NCI-H2107 treated with DMSO at 0.1 percent for 48 hours (cell line): ENCODE results near the gene HCFC2.

Source experiments
- DNase-seq: peaks from one replicate; lab custom pipeline; 2025; ENCODE audit not compliant: unreplicated experiment; lab: John Stamatoyannopoulos, UW

Gene HCFC2

DNA sequence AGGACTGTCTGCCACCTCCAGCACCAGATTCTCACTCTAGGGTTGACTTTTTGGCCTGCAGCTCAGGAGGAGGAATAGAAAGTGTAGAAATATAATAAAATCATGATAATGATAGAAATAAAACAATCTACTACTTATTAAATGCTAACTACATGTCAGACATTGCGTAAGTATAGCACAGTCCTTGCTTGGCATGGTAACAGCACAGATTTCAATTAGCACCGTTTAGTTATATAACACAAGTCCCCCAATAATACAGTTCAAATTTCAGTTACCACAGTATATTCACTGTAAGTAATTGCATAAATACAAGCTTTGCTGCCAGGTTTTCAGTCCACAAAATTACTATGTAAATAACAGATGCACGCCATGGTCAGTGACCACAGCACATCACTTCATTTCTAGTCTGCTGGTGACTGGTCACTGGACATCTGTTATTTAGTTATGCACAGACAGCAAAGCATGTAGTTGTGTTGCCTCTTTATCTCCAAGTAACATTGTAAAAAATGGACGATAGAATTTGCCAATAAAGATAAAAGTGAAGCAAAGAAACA lies 7.8 kb upstream of the HCFC2 start:
- DNase-seq = no peak

DNA sequence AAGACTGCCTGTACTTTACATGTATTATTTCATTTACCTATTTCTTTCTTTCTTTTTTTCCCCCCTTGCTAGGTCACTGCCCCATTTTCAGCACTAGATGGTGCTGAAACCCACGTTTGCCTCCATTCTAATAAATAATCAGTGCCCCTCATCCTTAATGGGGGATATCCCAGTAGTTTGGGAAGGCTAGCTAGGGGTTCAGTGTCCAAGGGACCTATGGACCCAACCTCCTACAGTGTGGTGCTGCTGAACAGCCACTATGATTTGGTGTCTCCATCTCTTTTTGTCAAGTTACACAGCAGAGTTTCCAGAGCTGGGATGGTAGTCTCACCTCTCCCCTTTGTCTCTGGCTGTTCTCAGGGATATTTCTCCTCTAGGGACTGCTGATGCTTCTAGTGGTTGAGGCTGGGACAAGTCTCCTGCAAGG lies 6.5 kb upstream of the HCFC2 start:
- peak; percentile 39 for DNase-seq

DNA sequence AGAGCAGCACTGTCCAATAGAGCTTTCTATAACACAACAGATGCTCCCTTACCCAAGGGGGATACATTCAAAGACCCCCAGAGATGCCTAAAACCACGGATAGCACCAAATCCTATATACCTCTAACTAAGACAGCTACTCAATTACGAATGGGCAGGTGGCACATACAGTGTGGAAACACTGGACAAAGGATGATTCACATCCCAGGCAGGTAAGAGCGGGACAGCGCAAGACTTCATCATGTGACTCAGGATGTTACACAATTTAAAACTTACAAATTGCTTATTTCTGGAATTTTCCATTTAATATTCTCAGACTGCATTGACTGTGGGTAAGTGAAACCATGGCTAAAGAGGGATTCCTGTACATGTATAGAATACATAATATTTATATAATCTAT lies 5.5 kb upstream of the HCFC2 start:
- DNase-seq = no peak

DNA sequence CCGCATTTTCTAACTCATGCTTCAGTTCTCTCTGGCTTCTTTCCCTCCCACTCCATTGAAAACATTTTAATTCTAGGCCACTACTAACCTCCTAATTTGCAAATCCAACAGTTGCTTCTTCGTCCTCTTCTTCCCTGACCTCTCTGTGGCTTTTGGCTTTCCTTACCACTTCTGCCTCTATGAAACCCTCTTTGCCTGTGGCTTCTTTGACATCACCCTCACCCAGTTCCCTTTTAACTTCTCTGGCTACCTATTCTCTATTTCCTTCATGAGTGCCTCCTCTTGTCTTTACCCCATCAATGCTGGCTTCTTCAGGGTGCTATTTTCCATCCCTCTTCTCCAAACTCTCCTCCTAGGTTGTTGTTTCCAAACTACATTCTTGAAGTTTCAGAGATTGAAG lies 4.4 kb upstream of the HCFC2 start:
- DNase-seq = no peak

DNA sequence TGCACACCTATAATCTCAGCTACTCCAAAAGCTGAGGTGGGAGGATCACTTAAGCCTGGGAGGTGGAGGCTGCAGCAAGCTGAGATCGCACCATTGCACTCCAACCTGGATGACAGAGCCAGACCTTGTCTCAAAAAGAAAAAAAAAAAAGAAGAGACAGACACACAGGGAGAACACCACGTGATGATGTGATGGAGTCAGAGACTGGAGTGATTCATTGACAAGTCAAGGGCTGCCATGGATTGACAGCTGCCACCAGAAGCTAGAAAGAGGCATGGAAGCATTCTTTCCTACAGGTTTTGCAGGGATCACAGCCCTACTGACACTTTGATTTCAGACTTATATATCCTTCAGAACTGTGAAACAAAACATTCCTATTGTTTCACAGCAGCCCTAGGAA lies 3.5 kb upstream of the HCFC2 start:
- DNase-seq = no peak

DNA sequence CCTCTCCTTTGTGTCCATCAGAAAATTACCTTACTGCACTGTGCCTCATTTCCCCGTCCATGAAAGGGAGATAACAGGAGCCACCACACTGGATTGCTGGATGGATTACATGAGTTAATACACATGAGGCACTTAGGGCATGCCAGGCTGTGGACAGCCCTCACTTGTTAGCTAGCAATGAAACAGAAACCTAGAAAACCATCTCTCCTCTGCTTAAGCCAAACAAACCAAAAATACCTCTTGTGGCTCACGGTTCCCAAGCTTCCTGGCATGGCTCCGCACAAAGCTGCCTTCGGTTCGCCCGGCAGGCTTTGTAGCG lies 660 bp upstream of the HCFC2 start:
- DNase-seq = peak; percentile 32

DNA sequence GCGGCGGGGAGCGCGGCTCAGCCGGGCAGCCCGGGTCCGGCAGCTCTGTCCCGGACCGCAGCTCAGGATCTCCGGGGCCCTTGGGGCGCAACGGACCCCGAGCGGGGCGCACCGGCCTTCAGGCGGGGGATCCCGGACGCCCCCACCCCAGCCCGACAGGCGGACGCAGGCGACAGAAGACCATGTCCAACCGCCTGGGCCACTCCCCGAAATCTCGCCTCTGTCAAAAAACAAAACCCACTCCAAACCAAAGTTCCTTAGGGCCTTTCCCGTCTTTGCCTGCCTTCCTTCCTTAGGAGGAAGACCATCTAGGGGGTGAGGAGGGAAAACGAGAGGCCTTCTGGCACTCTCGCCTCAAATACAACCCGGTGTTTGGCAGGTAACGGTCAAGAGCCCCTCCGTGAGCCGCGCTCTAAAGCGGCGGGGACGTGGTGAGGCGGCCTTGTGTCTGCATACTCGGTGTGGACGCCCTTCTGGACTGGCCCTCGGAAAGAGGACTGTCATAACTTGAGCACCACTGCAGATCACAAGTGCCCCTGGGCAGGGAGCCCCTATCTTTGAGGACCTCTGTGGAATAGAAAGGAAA lies 604 bp downstream of the HCFC2 start:
- no peak for DNase-seq

DNA sequence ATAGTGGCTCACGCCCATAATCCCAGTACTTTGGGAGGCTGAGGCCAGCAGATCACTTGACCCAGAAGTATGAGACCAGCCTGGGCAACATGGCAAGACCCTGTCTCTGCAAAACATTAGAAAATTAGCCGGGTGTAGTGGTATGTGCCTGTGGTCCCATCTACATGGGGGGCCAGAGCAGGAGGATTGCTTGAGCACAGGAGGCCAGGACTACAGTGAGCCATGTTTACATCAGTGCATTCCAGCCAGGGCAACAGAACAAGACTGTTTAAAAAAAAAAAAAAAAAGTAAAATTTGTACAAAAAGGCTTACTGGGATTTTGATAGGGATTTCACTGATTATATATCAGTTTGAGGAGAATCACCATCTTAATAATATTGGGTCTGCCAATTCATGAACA lies 7.8 kb downstream of the HCFC2 start:
- no peak for DNase-seq

DNA sequence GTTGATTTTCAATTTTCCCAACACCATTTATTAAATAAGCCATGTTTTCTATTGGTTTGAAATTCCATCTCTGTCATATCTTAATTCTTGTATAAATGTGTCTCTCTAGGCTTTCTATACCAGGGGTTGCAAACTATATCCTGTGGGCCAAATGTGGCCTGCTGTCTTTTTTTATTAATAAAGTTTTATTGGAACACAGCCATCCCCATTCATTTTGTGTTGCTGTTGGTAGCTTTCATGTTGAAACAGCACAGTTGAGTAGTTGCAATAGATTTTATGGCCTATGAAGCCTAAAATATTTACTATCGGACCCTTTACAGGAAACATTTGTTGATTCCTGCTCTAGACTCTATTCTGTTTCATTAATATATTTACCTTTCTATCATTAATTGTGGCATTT lies 9.4 kb downstream of the HCFC2 start:
- no peak for DNase-seq

DNA sequence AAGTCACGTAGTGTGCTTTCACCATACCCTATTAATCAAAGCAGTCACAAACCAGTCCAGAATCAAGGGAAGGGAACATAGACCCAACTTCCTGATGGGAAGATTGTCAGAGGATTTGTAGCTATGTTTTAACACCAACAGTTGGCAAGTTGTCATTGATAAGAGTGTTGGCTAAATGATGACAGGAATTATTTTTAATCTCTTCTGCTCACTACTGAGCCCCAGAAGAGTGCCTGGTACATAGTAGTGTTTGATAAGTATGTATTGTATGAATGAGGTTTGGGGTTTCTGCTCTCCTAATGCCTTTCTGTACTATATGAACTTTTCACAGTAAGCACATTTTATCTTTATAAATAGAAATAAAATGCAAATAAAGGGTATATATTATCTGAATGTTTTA lies 14.7 kb downstream of the HCFC2 start:
- DNase-seq = no peak

DNA sequence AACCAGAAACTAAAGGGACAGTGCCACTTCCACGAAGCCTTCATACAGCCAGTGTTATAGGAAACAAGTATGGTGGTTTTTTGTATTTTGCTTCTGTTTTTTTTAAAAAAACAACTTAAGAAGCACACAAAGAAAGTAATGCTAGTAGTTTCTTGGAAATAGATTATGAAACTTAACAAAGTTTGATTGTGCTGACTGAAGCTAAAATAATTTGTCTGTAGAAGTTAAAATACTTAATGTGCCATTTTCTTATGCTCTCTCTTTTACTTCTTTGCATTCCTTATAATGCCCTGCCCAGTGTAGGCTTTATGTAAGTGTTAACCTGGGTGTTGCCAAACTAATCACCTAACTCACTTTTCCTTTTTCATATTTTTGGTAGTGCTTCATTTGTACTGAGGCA lies 16.4 kb downstream of the HCFC2 start:
- DNase-seq = no peak

DNA sequence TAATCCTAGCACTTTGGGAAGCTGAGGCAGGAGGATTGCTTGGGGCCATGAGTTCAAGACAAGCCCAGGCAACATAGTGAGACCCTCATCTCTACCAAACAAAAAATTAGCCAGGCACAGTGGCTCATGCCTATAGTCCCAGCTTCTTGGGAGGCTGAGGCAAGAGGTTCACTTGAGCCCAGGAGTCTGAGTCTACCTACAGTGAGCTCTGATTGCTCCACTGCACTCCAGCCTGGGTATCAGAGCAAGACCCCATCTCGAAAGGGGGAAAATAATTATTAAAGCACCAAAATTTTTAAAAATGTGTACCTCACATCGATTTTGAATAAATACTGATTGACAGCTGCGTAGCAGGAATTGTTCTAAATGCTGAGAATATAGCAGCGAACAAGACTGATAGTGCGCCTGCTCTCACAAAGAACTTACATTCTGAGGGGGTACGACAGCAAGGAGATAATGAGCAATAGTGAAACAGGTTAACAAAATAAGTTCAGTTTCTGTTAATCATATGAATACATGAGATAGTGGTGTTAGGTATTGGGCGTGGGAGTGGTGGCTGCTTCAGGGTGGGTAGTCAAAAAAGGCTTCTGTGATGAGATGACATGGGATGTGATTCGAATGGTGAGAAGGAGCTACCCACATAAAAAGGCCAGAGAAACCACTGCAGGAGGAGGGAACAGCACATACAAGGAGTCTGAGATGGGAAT lies 19.6 kb downstream of the HCFC2 start:
- no peak for DNase-seq

DNA sequence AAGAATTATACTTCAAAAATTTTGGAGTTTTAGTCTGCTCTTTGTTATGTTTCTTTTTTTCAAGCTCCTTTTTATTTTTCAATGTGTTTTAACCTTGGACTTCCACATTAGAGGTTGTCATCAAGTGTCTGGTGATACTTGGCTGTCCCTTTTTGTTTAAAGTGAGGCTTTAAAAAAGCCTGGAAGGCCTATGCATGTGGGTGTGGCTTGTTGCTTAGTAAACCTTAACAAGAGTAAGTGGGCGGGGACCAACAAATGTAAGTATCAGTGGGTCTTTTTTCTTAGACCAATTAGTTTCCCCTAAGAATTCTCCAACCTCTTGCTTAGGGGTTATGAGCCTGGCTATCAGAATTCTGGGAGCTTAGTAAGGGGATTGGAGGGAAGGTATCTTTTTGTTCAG lies 26.4 kb downstream of the HCFC2 start:
- DNase-seq = no peak

DNA sequence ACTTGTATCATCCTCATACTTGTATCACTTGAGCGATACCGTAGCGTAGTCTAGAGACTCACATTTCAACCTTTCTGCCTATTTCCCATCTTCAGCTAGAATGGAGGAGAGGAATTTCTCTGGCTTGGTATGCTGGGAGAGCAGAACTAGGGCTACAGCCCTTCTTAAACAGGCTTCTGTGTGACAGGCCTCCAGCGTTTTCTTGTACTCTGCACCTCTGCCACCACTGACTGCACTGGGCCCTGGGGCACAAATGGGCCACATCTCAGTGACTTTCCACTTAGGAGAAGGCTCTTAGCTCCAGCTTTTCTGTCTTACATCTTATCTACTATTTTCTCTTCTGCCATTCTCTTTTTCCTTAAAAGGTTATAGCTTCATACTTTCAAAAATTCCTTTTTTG lies 26.8 kb downstream of the HCFC2 start:
- DNase-seq = no peak

DNA sequence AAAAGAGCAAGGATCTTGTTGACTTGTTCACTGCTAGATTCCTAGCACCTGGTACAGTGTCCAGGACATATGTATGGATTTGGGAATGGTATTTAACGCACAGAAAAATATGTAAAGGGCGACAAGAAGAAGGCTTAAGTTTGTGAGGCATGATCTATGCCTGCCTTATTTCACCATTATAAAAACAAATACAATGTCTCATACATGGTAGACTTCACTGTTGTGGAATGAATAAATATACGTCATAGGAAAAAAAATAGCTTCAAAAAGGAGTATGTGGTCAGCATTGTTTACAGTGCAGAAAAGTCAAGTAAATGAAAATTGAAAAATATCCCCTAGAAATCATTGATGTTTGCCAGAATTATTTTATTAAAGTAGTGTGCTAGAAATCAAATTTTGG lies 30.0 kb downstream of the HCFC2 start:
- no peak for DNase-seq

DNA sequence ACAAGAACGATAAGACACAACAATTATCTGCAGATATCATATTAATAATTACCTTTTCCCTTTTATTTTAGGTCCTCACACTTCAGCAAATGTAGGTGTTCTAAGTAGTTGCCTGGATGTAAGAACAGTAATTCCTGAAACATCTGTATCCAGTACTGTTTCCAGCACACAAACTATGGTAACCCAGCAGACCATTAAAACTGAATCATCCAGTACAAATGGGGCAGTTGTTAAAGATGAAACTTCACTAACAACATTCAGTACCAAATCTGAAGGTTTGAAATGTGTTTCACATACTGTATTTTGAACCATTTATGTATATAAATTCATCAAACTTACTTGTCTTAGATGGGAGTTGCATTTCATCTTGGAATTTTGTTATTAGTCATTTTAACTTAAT lies 31.0 kb downstream of the HCFC2 start:
- DNase-seq = no peak

DNA sequence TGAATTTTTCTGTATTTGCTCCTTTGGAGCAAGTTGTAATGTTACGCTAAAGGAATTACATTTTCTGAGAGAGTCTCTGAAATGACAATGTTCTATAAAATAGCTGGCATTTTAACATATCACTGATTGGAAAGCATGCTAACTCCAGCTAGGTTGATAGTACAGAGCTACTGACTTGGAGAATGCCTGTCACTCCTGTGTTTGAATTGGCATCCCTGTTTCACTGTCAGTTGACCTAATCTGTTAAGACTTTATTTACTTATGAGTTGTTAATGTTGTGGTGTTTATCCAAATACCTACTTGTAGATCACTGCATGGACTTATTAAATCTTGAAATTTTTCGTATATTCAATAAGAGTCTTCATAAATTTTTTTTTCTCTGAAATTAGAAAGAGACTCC lies 33.6 kb downstream of the HCFC2 start:
- DNase-seq = no peak

DNA sequence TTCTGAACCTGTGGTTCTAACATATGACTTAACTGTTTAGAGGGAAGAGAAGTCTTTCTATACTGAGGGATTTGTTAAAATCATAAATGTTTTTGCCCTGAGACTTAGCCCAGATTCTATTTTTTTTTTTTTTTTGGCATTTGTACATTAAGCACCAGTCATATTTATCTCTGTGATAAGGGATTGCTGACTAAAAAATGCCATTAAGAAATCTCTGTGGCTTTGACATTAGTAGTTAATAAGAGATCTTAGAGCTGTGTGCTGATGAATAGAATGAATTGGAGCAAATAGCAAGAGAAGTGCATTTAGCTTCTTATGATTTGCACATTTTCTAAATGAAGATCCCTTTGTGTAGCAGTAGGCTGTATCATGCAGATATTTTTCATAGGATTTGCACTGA lies 41.1 kb downstream of the HCFC2 start:
- DNase-seq = no peak

DNA sequence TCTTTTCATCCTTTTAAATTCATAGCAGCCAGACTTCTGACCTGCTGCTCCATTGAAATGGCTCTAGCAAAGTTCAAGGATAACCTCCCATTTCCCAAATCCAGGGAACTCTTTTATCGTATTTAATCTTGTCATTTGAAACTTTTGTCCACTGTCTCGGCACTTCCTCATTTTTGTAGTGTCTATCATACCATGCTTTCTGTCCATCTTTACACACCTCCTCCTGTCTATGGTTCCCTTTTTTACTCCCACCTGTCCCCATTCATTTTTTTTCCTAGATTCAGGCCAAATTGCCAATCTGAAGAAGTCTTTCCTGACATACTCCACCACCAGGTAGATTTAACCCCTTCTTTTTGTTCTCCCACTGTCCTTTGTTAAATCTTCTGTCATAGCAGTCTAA lies 42.6 kb downstream of the HCFC2 start:
- DNase-seq = no peak

DNA sequence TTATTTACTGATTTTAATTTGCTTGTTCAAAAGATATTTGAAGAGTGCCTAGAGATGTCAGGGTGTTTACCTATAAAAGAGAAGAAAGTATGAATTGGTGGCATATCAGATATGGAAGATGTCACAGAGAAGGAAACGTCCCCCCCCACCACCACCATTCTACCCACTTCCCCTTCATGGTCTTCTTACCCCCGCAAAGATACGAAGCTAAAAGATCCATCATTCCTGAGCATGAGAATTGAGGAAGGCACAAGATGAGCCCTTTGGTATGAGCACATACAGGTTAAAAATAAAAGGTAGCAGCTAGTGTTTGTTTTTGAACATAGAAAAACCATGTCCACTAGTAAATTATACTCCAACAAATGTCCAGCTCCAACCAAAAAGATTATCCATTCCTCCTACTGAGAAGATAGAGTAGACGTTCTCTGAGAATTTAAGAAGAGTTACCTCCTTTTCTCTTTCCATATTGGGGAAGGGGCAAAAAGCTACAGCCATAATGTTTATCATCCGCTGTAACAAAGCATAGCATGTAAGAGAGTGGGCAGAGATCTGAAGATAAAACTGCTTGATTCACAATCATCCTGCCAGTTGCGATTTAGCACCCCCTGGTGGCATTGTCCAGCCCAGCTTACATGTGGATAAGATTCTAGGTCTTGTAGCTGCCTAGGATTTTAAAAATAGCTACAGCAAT lies 44.6 kb downstream of the HCFC2 start:
- peak; percentile 70 for DNase-seq

DNA sequence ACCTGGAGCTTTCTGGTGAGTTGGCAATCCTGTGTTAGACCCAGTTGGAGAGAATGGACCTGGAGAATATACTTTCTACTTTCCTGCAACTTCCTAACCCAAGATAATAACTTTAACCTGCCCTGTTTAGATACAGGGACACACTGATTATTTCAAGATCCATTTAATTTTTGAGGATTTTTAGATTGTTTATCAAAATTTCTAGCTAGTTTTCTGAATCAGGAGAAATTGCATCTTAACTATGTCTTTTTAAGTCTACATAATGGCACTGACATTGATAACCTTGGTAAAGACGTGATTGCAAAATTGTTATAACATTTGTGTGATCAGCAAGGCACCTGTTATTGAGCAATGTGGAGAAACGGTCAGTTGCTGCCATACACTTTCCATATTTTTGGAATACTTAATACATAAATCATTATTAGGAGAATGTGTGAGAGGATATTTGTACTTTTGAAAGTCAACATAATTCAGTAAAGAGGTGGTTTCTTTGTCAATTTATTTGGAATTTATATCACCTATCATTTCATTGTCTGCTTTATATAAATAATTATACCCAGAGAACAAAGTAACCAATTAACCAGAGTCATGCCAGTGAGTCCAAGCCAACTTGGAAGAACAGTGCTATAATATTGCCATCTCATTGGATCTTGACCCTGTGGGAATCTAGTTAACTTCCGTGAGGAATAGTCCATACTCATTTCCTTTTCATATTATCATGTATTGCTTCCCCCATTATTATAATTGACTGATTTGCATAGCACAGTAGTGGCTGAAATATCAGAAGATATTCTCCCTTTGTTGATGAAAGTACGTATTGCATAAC lies 45.3 kb downstream of the HCFC2 start:
- no peak for DNase-seq
